A549 treated with CORT108297 at 1 μM for 4 hours (cell line): Measurements from ENCODE around the gene PLA2G2C. TPM values are rescaled to one million over a fixed set of nuclear protein-coding genes. Genes with fewer than 3 reads are reported as not detected.

ENCODE experiments used
- total RNA-seq: library from RNA; stranded (reverse); fragments of 200-300 nt; extraction: Qiagen RNA extraction; gene quantifications from 5 replicates; pipeline ENCODE4 v1.2.3, GENCODE V29; 2022

Gene PLA2G2C, protein sequence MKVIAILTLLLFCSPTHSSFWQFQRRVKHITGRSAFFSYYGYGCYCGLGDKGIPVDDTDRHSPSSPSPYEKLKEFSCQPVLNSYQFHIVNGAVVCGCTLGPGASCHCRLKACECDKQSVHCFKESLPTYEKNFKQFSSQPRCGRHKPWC
- not detected in 5 replicates for total RNA-seq

DNA sequence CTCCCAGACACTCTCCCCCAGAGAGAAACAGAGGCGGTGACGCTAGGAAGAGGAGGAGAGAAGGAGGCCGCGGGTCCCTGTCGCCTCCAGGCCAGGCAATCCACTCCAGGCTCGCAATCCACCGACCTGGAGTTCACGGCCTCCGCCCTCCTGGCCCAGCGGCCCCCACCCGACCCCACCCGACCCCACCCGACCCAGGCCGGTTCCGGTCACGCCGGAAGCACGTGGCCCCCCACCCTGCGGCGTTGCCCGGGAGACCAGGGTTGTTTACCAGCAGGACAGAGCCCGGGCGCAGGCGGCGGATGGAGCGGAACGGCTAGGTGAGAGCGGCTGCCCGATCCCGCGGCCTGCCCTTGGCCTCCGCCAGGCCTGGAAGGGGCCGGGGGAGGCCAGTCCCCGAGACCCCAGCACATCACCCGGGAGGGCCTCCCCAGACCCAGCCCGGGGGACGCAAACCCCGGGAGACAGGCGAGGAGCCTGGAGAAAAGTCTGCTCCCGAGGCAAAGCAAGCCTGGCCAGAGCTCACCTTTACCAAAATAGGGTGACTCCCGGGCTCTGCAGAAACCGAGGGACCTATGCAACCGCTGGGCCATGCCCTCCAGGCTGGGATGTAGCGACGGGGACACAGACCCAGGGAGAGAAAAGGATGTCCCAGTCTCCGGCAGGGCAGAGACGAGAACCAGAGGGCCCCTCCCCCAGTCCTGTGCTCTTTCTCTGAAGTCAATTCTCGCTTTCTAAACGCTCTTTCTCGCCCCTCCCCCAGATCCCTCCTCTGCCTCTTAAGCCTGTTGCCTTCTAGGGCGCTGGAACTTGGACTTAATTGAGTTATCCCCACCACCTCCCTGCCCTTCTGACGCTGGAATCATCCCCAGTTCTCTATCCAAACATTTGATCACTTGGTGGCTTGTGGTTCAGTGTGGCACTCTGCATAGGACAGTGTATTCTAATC, at the start of gene PLA2G2C, which contains the start of gene UBXN10:
PLA2G2C (minus strand) TSS at position 685 of the 949 bp plus-strand sequence. CDS start 9,155 bp downstream, outside the sequence.
UBXN10 (plus strand) TSS at position 263 of the 949 bp plus-strand sequence. CDS start 4,466 bp downstream, outside the sequence.

DNA sequence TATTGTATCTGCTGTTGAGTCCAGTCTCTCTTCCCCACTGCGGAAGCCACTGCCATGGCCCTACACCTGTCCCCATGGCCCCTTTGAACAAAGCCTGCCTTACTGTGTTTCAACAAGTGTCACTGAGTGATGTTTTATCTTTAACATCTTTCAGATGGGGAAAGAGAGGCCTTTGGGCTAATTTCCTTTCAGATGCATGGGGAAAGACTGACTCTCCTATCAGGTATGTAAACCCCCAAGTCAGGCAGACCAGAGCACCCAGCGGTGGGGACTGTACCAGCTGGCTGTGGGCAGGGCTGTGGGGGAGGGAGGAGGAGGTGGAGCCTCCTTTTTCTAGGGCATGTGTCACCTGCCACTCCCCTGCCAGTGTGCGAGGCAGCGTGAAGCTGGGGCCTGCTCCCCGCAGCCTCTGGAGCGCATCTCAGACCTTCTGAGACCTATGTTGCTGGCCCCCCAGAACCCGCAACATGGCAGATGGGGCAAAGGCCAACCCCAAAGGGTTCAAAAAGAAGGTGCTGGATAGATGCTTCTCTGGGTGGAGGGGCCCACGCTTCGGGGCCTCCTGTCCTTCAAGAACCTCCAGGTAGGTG, 47.3 kb downstream of the PLA2G2C start, which contains the start of gene PLA2G2F:
PLA2G2F (plus strand) TSS at position 363 of the 590 bp plus-strand sequence; CDS start at position 468, 105 bp downstream.

DNA sequence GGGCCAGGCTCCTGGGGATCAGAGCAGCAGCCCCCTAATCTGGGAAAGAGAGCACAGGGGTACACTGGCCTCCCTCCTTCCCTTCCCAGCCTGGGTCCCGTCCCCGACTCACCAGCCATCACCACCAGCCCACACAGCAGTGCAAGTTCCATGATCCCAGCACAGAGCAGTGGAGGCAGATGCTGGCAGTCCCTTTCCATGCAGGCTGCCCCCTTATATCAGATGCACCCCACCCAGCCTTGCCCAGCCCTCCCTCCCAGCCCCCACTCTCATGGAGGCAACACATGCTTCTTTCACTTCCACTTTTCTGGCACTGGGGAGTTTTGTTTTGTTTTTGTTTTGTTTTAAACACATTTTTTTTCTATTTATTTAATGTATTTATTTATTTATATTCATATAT, 67.0 kb downstream of the PLA2G2C start, which contains the start of gene PLA2G2D:
PLA2G2D (minus strand) TSS at position 190 of the 400 bp plus-strand sequence; CDS start at position 152, 38 bp downstream.

Other genes with a start within 250 kb of the PLA2G2C start
- gene PLA2G2A, start 206.9 kb downstream of the PLA2G2C start, total RNA-seq: not detected in 5 replicates
- not detected in 5 replicates for gene PLA2G5, start 116.3 kb downstream of the PLA2G2C start, total RNA-seq
- gene PLA2G2D, start 67.0 kb downstream of the PLA2G2C start, total RNA-seq: 0.13 TPM in 1 of 5 replicates, not detected in the others
- not detected in 5 replicates for gene PLA2G2F, start 47.2 kb downstream of the PLA2G2C start, total RNA-seq
- not detected in 5 replicates for gene UBXN10, start 422 bp downstream of the PLA2G2C start, total RNA-seq
- not detected in 5 replicates for gene VWA5B1, start 104.4 kb upstream of the PLA2G2C start, total RNA-seq